Cardiac fibroblast (primary cell): Measurements from ENCODE around the gene GRM1.

Experiments
- DNase-seq, 2 donors: peaks; one replicate each; pipeline versions ENCODE4 v3.0.0 to v3.0.0-alpha.2; 2010; ENCODE audit warnings: low read depth in 2 of 2
- H3K4me3 ChIP-seq, 2 donors: replicated peaks in 1 of 2; 1 replicate in 1 of 2; 2 replicates in 1 of 2; pipeline ENCODE4 v1.5.1; 2011; ENCODE audit warnings: low read depth in 2 of 2, low read length in 2 of 2, mild to moderate bottlenecking in 2 of 2, moderate library complexity in 1 of 2
- TF ChIP-seq, protein P1 (sequence below): IDR thresholded peaks from one replicate; pipeline ENCODE4 v1.5.1; 2011; ENCODE audit warnings: low read depth, mild to moderate bottlenecking, low read length, inconsistent platforms

Gene GRM1

DNA sequence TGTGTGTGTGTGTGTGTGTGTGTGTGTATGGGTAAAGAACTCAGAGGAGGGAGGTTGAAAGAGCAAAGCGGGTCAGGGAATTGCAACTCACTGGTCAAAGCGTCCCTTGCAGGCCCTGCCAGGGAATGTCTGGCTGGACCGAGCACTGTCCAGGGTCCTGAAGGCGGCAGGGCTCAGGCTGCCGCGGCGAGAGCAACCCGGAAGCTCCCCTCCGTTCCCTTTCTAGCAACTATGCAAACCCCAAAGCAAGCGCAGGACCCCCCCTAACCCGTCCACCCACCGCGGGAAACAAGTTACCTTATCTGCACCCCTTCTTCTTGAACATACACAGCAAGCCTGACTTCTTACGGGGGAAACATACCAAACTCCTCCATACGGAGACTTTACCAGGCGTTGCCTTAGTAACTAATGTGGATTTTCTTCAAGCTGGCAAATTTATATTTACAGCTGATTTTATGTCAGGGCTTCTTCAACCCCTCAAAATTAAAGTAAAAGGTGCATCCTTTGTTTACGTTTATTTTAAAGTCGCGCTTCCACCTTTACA lies 538 bp upstream of the GRM1 start:
- peak; percentile 61 to 68 for DNase-seq
- H3K4me3 ChIP-seq, result no peak overlapping the region
- TF ChIP-seq, protein P1, sequence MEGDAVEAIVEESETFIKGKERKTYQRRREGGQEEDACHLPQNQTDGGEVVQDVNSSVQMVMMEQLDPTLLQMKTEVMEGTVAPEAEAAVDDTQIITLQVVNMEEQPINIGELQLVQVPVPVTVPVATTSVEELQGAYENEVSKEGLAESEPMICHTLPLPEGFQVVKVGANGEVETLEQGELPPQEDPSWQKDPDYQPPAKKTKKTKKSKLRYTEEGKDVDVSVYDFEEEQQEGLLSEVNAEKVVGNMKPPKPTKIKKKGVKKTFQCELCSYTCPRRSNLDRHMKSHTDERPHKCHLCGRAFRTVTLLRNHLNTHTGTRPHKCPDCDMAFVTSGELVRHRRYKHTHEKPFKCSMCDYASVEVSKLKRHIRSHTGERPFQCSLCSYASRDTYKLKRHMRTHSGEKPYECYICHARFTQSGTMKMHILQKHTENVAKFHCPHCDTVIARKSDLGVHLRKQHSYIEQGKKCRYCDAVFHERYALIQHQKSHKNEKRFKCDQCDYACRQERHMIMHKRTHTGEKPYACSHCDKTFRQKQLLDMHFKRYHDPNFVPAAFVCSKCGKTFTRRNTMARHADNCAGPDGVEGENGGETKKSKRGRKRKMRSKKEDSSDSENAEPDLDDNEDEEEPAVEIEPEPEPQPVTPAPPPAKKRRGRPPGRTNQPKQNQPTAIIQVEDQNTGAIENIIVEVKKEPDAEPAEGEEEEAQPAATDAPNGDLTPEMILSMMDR, result no peak

DNA sequence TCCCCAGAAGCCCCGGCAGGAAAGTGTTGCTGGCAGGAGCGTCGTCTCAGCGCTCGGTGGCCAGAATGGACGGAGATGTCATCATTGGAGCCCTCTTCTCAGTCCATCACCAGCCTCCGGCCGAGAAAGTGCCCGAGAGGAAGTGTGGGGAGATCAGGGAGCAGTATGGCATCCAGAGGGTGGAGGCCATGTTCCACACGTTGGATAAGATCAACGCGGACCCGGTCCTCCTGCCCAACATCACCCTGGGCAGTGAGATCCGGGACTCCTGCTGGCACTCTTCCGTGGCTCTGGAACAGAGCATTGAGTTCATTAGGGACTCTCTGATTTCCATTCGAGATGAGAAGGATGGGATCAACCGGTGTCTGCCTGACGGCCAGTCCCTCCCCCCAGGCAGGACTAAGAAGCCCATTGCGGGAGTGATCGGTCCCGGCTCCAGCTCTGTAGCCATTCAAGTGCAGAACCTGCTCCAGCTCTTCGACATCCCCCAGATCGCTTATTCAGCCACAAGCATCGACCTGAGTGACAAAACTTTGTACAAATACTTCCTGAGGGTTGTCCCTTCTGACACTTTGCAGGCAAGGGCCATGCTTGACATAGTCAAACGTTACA lies 817 bp downstream of the GRM1 start:
- TF ChIP-seq, protein P1, result no peak
- H3K4me3 ChIP-seq, result no peak overlapping the region
- DNase-seq, result no peak

DNA sequence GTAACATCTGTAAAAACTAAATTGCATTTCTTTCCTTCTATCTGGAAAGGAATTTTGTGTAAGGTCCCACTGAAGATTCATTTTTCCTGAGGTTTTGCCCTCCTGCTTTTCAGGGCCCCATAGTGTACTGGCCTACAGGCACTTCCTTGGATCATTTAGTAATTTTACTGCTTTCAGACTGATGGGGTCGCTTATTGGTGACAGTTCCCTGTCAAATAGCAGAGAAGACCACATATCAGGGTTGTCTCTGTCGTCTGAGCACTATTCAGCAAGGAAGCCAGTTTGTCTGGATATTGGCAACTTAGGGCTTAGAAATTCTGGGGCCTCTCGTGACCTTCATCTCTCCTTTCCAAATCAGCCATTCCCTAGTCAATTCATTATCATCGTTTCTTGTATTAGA lies 3.5 kb downstream of the GRM1 start:
- no peak overlapping the region for H3K4me3 ChIP-seq
- DNase-seq, result no peak
- TF ChIP-seq, protein P1, result no peak

DNA sequence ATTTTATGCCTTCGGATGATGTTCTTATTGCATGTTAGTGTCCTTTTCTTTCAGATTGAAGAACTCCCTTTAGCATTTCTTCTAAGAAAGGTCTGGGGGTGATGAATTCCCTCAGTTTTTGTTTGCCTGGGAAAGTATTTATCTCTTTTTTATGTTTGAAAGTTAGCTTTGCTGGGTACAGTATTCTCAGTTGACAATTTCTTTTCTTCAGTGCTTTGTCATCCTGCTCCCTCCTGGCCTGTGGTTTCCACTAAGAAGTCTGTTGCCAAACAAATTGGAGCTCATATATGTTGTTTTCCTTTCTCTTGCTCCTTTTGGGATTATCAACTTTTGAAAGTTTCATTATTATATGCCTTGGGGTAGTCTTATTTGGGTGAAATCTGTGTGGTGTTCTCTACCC lies 11.5 kb downstream of the GRM1 start:
- no peak for DNase-seq
- TF ChIP-seq, protein P1, result no peak
- H3K4me3 ChIP-seq, result no peak overlapping the region

DNA sequence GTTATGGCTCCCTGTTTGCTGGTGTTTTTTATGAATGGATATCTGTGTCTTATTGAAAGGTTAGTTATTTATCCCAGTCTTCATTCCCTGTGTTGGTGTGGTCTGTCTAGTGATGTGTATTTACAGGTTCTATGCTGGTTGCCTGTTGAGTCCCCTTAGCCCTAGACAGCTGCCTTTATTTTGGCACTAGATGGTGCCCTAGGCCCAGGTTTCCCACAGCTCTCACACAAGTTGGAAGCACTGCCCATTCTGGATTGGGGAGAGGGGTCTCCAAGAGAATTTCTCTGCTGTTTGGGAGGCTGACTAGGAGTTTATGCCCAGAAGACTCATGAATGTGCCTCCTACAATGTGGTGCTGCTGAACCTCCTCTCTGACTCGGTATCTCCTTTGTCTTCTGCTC lies 12.4 kb downstream of the GRM1 start:
- TF ChIP-seq, protein P1, result peak; percentile 55
- no peak overlapping the region for H3K4me3 ChIP-seq
- DNase-seq, result peak; percentile 31 to 47

DNA sequence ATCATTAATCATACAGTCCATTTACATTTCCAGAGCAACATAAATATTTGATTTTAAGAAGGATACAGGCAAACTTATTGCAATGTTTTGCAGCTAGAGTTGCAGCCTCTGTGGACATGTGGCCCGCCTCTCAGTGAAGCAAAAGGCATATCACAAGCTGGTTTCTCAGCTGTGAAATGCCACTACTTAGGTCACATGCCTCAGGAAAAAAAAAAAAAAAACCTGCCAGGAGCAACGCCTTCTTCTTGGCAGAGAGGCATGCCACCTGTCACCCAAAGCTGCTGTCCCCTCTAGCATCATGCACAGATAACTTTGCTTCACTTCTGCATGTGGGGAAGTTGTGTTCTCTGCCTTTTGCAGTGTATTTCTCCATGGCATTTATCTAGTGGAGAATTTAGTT lies 18.5 kb downstream of the GRM1 start:
- TF ChIP-seq, protein P1, result no peak
- no peak for DNase-seq
- no peak overlapping the region for H3K4me3 ChIP-seq

DNA sequence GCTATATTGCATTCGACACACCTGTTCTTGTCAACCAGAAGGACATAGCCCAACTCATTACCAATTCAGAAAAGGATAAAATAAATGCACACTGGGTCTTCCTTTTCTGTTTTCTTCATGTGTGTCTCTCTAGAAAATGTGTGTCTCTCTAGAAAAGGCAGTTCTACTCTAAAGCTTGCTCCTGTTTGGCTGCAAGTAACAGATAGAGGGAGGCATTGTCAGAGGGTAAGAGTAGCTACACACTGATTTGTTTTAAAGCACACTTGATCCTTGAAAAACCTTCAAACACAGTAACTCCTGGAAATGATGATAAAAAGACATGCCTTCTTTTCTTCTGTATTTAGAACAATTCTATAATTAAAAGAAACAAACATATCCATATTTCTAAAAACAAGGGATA lies 21.3 kb downstream of the GRM1 start:
- no peak overlapping the region for H3K4me3 ChIP-seq
- no peak for DNase-seq
- TF ChIP-seq, protein P1, result no peak
